Panc1 (cell line): Measurements from ENCODE around the gene UBE2R2. TPM values are rescaled to one million over a fixed set of nuclear protein-coding genes. Genes with fewer than 3 reads are reported as not detected.
A peak's percentile ranks its signal among the peaks of the same experiment; 100 is the strongest.
"Not testable (repeated sequence)": the region's sequence is repeated elsewhere in the genome, so short reads cannot be mapped to it uniquely, and the experiment has no call there.

Source experiments
- ATAC-seq: fragments of 200-7000 bp; cut with Tn5 transposase; 2 replicates; pipeline ENCODE4 v1.9.1; 2020; ENCODE audit warnings: mild to moderate bottlenecking, moderate library complexity
- BruUV-seq: library from RNA; stranded (reverse); fragments of 400-500 nt; replicated peaks from 2 replicates; lab custom pipeline; 2021; lab: Mats Ljungman, UMichigan
- CTCF ChIA-PET: fragments of 300-600 bp; sonication (Branson Sonifier 250); formaldehyde crosslinking; loops from one replicate; lab custom pipeline; 2022; ENCODE audit warnings: antibody characterized with exemption; lab: Charles Lee
- POLR2A ChIA-PET: fragments of 300-600 bp; sonication (Branson Sonifier 250); formaldehyde crosslinking; loops from one replicate; lab custom pipeline; 2022; ENCODE audit warnings: antibody characterized with exemption; lab: Charles Lee
- DNase-seq: peaks from one replicate; pipeline ENCODE4 v3.0.0-alpha.2; 2010; ENCODE audit warnings: low read depth, low spot score
- H3K27ac ChIP-seq: 2 replicates; pipeline ENCODE4 v1.5.1; 2011; ENCODE audit warnings: mild to moderate bottlenecking, low read length, inconsistent platforms
- H3K27me3 ChIP-seq: fragments of 200-500 bp; sonication (Bioruptor generic); 2 replicates; pipeline ENCODE4 v1.6.0; 2014; ENCODE audit warnings: low read length, inconsistent platforms; ENCODE audit not compliant: control insufficient read depth, insufficient read depth
- H3K36me3 ChIP-seq: fragments of 200-500 bp; sonication (Bioruptor generic); 2 replicates; pipeline ENCODE4 v1.5.1; 2014; ENCODE audit warnings: inconsistent platforms, mild to moderate bottlenecking, low read length, moderate library complexity; ENCODE audit not compliant: control insufficient read depth, insufficient read depth
- H3K4me1 ChIP-seq: 2 replicates; pipeline ENCODE4 v1.5.1; 2011; ENCODE audit warnings: inconsistent platforms, mild to moderate bottlenecking, low read length, moderate library complexity; ENCODE audit not compliant: control insufficient read depth, insufficient read depth
- H3K4me3 ChIP-seq, 2 experiments: 2 replicates each; pipeline ENCODE4 v1.5.1; 2011 to 2012; ENCODE audit warnings: low read depth in 2 of 2, low read length in 2 of 2, mild to moderate bottlenecking in 2 of 2, inconsistent platforms in 1 of 2, moderate library complexity in 1 of 2
- H3K9me3 ChIP-seq: fragments of 200-500 bp; sonication (Bioruptor generic); 2 replicates; pipeline ENCODE4 v1.5.1; 2014; ENCODE audit warnings: low read depth, mild to moderate bottlenecking, inconsistent platforms, low read length, moderate library complexity; ENCODE audit not compliant: control insufficient read depth, insufficient read depth
- POLR2AphosphoS5 ChIP-seq: IDR thresholded peaks from 2 replicates; pipeline ENCODE4 v1.6.1; 2012; ENCODE audit warnings: mild to moderate bottlenecking, low read depth, low read length, moderate library complexity
- SIN3A ChIP-seq: IDR thresholded peaks from 2 replicates; pipeline ENCODE4 v1.6.1; 2012; ENCODE audit warnings: low read depth, mild to moderate bottlenecking, low read length, moderate library complexity, borderline replicate concordance; ENCODE audit not compliant: insufficient read depth
- TCF7L2 ChIP-seq: IDR thresholded peaks from 2 replicates; pipeline ENCODE4 v1.6.1; 2011; ENCODE audit warnings: mild to moderate bottlenecking, low read depth, low read length, inconsistent platforms
- in situ Hi-C: cut with HindIII; loops from 2 replicates; pipeline ENCODE4 v1.10.0; 2016; ENCODE audit warnings: low sequenced_read_pairs, low pct_unique_long_range_greater_than_20kb
- intact Hi-C: fragments of 100-400 bp; cut with micrococcal nuclease; formaldehyde crosslinking; loops from one replicate; pipeline ENCODE4 v1.10.0; 2022; ENCODE audit not compliant: unreplicated experiment
- total RNA-seq: library from RNA; stranded (reverse); gene quantifications from one replicate; pipeline ENCODE4 v1.2.1, GENCODE V29; 2021; ENCODE audit not compliant: unreplicated experiment
- TF ChIP-seq, protein P1 (sequence below), 2 experiments: IDR thresholded peaks; 2 replicates each; pipeline ENCODE4 v1.6.1; 2011 to 2012; ENCODE audit warnings: low read depth in 2 of 2, control low read depth in 1 of 2, low read length in 1 of 2, mild to moderate bottlenecking in 1 of 2, moderate library complexity in 1 of 2; ENCODE audit not compliant: insufficient read depth in 1 of 2
- TF ChIP-seq, protein P2 (sequence below): fragments of 450-650 bp; IDR thresholded peaks from 2 replicates; pipeline ENCODE4 v1.5.1; 2017; ENCODE audit warnings: mild to moderate bottlenecking

The UBE2R2 gene
- total RNA-seq, 1 experiment from 2014 or later, result 67.2 TPM

DNA sequence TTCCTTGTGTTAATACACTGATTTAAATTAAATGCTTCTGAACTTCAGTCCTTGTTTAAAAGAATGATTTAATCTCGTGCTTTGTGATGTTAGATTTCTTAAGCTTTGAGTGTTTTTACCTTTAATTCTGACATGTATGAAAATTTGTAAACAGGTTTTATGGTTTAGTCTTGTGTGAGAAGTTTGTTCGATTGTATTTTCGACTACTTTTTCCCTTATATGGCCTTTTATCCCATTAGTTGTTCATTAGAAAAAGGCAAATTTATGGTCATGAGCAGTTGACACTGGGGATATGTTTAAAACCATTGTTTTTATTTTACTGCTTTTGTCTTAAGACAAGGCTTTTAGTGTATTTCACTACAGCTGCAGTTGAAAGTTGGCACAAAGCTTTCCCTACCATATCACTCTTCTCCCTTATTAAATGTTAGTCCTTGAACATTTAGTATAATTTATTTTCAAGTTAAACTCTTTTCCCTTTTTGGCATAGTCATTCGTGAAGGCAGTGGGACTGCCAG, 3.3 kb downstream of the UBE2R2 start:
- H3K4me3 ChIP-seq, result peak overlapping the region in 1 of 2 experiments; percentile 71; a peak in 2 of 4 replicates
- H3K27ac ChIP-seq, result peak overlapping the region; percentile 62; the same call in 1 of the 2 replicates
- DNase-seq, result no peak
- ChIA-PET CTCF (interaction anchor here (0.6 kb wide), 1 partner anchor 40 kb away, joined by 3 read pairs; no protein-coding TSS in a partner anchor), POLR2A (no interaction called here)
- no TSS peak for BruUV-seq
- H3K27me3 ChIP-seq, result no peaks in the 10 kb centered on the region
- 0 out of 2 replicates have a peak, but pooled peaks cover 3% of the 10 kb centered on the region for H3K36me3 ChIP-seq
- intact Hi-C loops, result no loop called here
- in situ Hi-C loops, result no loop called here
- TF ChIP-seq POLR2AphosphoS5 (no peak), TCF7L2 (no peak), SIN3A (no peak)
- TF ChIP-seq, protein P1, sequence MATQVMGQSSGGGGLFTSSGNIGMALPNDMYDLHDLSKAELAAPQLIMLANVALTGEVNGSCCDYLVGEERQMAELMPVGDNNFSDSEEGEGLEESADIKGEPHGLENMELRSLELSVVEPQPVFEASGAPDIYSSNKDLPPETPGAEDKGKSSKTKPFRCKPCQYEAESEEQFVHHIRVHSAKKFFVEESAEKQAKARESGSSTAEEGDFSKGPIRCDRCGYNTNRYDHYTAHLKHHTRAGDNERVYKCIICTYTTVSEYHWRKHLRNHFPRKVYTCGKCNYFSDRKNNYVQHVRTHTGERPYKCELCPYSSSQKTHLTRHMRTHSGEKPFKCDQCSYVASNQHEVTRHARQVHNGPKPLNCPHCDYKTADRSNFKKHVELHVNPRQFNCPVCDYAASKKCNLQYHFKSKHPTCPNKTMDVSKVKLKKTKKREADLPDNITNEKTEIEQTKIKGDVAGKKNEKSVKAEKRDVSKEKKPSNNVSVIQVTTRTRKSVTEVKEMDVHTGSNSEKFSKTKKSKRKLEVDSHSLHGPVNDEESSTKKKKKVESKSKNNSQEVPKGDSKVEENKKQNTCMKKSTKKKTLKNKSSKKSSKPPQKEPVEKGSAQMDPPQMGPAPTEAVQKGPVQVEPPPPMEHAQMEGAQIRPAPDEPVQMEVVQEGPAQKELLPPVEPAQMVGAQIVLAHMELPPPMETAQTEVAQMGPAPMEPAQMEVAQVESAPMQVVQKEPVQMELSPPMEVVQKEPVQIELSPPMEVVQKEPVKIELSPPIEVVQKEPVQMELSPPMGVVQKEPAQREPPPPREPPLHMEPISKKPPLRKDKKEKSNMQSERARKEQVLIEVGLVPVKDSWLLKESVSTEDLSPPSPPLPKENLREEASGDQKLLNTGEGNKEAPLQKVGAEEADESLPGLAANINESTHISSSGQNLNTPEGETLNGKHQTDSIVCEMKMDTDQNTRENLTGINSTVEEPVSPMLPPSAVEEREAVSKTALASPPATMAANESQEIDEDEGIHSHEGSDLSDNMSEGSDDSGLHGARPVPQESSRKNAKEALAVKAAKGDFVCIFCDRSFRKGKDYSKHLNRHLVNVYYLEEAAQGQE (IDR thresholded peaks at IDR 0.05; ENCODE audit: insufficient read depth in 1 of 2, low read depth in 2 of 2, low read length in 1 of 2), result no peak
- TF ChIP-seq, protein P2, sequence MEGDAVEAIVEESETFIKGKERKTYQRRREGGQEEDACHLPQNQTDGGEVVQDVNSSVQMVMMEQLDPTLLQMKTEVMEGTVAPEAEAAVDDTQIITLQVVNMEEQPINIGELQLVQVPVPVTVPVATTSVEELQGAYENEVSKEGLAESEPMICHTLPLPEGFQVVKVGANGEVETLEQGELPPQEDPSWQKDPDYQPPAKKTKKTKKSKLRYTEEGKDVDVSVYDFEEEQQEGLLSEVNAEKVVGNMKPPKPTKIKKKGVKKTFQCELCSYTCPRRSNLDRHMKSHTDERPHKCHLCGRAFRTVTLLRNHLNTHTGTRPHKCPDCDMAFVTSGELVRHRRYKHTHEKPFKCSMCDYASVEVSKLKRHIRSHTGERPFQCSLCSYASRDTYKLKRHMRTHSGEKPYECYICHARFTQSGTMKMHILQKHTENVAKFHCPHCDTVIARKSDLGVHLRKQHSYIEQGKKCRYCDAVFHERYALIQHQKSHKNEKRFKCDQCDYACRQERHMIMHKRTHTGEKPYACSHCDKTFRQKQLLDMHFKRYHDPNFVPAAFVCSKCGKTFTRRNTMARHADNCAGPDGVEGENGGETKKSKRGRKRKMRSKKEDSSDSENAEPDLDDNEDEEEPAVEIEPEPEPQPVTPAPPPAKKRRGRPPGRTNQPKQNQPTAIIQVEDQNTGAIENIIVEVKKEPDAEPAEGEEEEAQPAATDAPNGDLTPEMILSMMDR, result no peak
- H3K4me1 ChIP-seq, result peaks cover 25% of the 10 kb centered on the region
- no peaks in the 10 kb centered on the region for H3K9me3 ChIP-seq
- no peak for ATAC-seq

DNA sequence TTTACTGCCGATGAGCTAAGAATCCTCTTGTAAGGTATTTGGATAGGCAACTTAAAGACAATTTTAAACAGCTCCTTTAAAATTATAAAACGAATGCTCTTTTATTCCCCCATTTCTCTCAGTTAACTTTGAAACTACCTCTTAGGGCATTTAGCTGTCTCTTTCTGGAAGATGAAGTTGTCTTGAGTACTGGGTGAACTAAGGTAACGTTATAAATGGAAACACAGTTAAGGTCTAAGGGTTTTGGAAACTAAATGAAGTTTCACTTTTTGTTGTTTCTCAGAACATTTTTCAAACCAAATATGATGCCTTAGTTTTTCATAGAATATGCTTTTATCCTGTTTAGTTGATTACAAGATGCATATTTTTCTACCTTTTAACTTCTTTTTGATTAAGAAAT, 6.8 kb downstream of the UBE2R2 start:
- H3K9me3 ChIP-seq, result no peaks in the 10 kb centered on the region
- no peak overlapping the region for H3K27ac ChIP-seq
- in situ Hi-C loops (no loop called here), intact Hi-C loops (no loop called here)
- CTCF ChIA-PET, result no interaction called here
- POLR2A ChIA-PET, result interaction anchor here (0.6 to 0.7 kb wide), 2 partner anchors 10 to 157 kb away, joined by 4 read pairs; no protein-coding TSS in a partner anchor
- BruUV-seq, result no TSS peak
- ATAC-seq (no peak), DNase-seq (no peak)
- H3K36me3 ChIP-seq, result 0 out of 2 replicates have a peak, but pooled peaks cover 3% of the 10 kb centered on the region
- TF ChIP-seq TCF7L2, result no peak
- TF ChIP-seq, protein P1 (IDR thresholded peaks at IDR 0.05; ENCODE audit: insufficient read depth in 1 of 2, low read depth in 2 of 2, low read length in 1 of 2), result no peak
- TF ChIP-seq POLR2AphosphoS5, result no peak
- TF ChIP-seq, protein P2, result no peak
- no peak for TF ChIP-seq SIN3A
- no peaks in the 10 kb centered on the region for H3K27me3 ChIP-seq
- H3K4me3 ChIP-seq, result no peak overlapping the region
- peaks cover 17% of the 10 kb centered on the region; the same call in 1 of the 2 replicates for H3K4me1 ChIP-seq

DNA sequence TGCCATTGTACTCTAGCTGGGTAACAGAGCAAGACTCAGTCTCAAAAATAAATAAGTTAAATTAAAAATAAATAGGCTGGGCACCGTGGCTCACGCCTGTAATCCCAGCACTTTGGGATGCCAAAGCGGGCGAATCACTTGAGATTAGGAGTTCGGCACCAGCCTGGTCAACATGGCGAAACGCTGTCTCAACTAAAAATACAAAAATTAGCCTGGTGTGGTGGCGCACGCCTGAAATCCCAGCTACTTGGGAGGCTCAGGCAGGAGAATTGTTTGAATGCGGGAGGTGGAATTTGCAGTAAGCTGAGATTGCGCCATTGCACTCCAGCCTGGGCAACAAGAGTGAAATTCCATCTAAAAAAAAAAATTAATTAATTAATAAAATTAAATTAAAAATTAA, 10.3 kb downstream of the UBE2R2 start:
- intact Hi-C loops, BruUV-seq, H3K4me3 ChIP-seq, DNase-seq, H3K27ac ChIP-seq, H3K27me3 ChIP-seq, ATAC-seq, H3K9me3 ChIP-seq, in situ Hi-C loops, POLR2A ChIA-PET, H3K4me1 ChIP-seq, CTCF ChIA-PET, H3K36me3 ChIP-seq: not testable (repeated sequence)
